Testis (tissue), 2 donors: ENCODE data around the gene SYTL4.
A peak's percentile ranks its signal among the peaks of the same experiment; 100 is the strongest.

ENCODE experiments used
- CTCF ChIP-seq, 3 experiments: fragments of 450-650 bp in 2 of 3; fragments of 200-600 bp in 1 of 3; sonication (generic) in 1 of 3; IDR thresholded peaks; one replicate each; pipeline ENCODE4 v1.5.1; 2016 to 2019; ENCODE audit warnings: antibody characterized with exemption in 3 of 3, mild to moderate bottlenecking in 2 of 3, moderate library complexity in 1 of 3
- POLR2A ChIP-seq: fragments of 450-650 bp; IDR thresholded peaks from one replicate; pipeline ENCODE4 v1.6.1; 2017; ENCODE audit warnings: antibody characterized with exemption, mild to moderate bottlenecking, moderate library complexity

- peak in 2 of 3 experiments; percentile 34 to 47 for TF ChIP-seq CTCF (IDR thresholded peaks at IDR 0.05)
- TF ChIP-seq POLR2A, result no peak
Measured at GRCh38 chrX:100636321-100636991, 95.5 kb downstream of the SYTL4 start, which contains the start of gene TSPAN6.
